Astrocyte (in vitro differentiated cells and primary cell): ENCODE data around the gene CTBP2. TPM values are rescaled to one million over a fixed set of nuclear protein-coding genes. Genes with fewer than 3 reads are reported as not detected.

ENCODE experiments used
- DNase-seq: peaks from one replicate; pipeline ENCODE4 v3.0.0-alpha.2; 2010; ENCODE audit warnings: low read depth
- FAIRE-seq: peaks from 2 replicates; lab custom pipeline; 2011; peaks lifted over from hg19 to GRCh38; lab: Jason Lieb, UNC
- H2AFZ ChIP-seq: 2 replicates; pipeline ENCODE4 v1.6.0; 2012; ENCODE audit warnings: low read depth, low read length, inconsistent platforms
- H3K27ac ChIP-seq: 2 replicates; pipeline ENCODE4 v1.5.1; 2011; ENCODE audit warnings: low read depth, low read length, inconsistent platforms
- H3K27me3 ChIP-seq: 2 replicates; pipeline ENCODE4 v1.6.0; 2011; ENCODE audit warnings: low read length, inconsistent platforms; ENCODE audit not compliant: insufficient read depth
- H3K36me3 ChIP-seq: 2 replicates; pipeline ENCODE4 v1.5.1; 2011; ENCODE audit warnings: low read length, inconsistent platforms; ENCODE audit not compliant: insufficient read depth
- H3K4me1 ChIP-seq: 2 replicates; pipeline ENCODE4 v1.5.1; 2011; ENCODE audit warnings: low read length, inconsistent platforms; ENCODE audit not compliant: insufficient read depth
- H3K4me2 ChIP-seq: 2 replicates; pipeline ENCODE4 v1.6.0; 2012; ENCODE audit warnings: low read length, inconsistent platforms
- H3K4me3 ChIP-seq: 2 replicates; pipeline ENCODE4 v1.5.1; 2011; ENCODE audit warnings: low read depth, mild to moderate bottlenecking, low read length, inconsistent platforms; ENCODE audit not compliant: insufficient read depth
- H3K79me2 ChIP-seq: 2 replicates; pipeline ENCODE4 v1.6.0; 2012; ENCODE audit warnings: mild to moderate bottlenecking, low read length, inconsistent platforms; ENCODE audit not compliant: insufficient read depth
- H3K9ac ChIP-seq: 2 replicates; pipeline ENCODE4 v1.6.0; 2012; ENCODE audit warnings: mild to moderate bottlenecking, low read length, inconsistent platforms
- H3K9me3 ChIP-seq: 2 replicates; pipeline ENCODE4 v1.5.1; 2012; ENCODE audit warnings: low read depth, mild to moderate bottlenecking, low read length, inconsistent platforms; ENCODE audit not compliant: insufficient read depth
- H4K20me1 ChIP-seq: 2 replicates; pipeline ENCODE4 v1.6.0; 2012; ENCODE audit warnings: low read length, inconsistent platforms; ENCODE audit not compliant: insufficient read depth
- H3K27ac Mint-ChIP-seq: one replicate; pipeline ENCODE4 v1.8.0; 2021; ENCODE audit warnings: mild to moderate bottlenecking, mixed read lengths; ENCODE audit not compliant: unreplicated experiment
- H3K27me3 Mint-ChIP-seq: one replicate; pipeline ENCODE4 v1.8.0; 2021; ENCODE audit warnings: low read depth, mixed read lengths; ENCODE audit not compliant: unreplicated experiment
- H3K36me3 Mint-ChIP-seq: one replicate; pipeline ENCODE4 v1.8.0; 2021; ENCODE audit warnings: low read depth, mixed read lengths; ENCODE audit not compliant: unreplicated experiment
- H3K4me1 Mint-ChIP-seq: one replicate; pipeline ENCODE4 v1.8.0; 2021; ENCODE audit warnings: low read depth, mixed read lengths; ENCODE audit not compliant: unreplicated experiment
- H3K4me3 Mint-ChIP-seq: one replicate; pipeline ENCODE4 v1.8.0; 2021; ENCODE audit warnings: mild to moderate bottlenecking, moderate library complexity, mixed read lengths; ENCODE audit not compliant: unreplicated experiment
- H3K9me3 Mint-ChIP-seq: one replicate; pipeline ENCODE4 v1.8.0; 2021; ENCODE audit warnings: mild to moderate bottlenecking, mixed read lengths; ENCODE audit not compliant: unreplicated experiment
- EZH2 ChIP-seq: IDR thresholded peaks from 2 replicates; pipeline ENCODE4 v1.6.1; 2012; ENCODE audit warnings: mild to moderate bottlenecking, low read length, inconsistent platforms; ENCODE audit not compliant: insufficient read depth
- total RNA-seq: library from RNA; stranded (reverse); gene quantifications from 2 replicates; pipeline ENCODE4 v1.2.1, GENCODE V29; 2021
- TF ChIP-seq, protein P1 (sequence below): IDR thresholded peaks from 2 replicates; pipeline ENCODE4 v1.5.1; 2011; ENCODE audit warnings: low read depth, mild to moderate bottlenecking, inconsistent platforms, low read length, moderate library complexity; ENCODE audit not compliant: insufficient read depth

CTBP2 gene
- total RNA-seq, 1 donor from 2014 or later = 109 TPM

DNA sequence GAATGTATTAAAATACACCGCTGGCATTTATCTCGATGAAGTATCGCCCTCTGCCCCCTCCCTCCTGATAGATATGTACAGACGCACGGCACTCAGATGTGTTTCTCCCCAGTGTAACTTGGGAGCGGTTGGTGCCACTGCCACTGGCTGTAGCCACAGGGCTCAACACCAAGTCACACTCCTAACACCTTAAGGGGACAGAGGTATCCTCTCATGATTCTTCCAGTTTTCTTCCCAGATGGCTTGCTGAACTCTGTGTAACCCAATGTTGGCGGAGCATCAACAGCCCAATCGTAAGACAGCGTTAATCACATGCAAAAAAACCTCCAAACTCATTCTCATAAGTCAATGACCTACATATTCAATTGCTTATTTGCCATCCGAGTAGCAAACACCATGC is 35.5 kb downstream of the CTBP2 start:
- Histone ChIP-seq H3K9me3 (no peaks in the 10 kb centered on the region), H3K27me3 (no peaks in the 10 kb centered on the region), H3K9ac (no peak overlapping the region), H3K4me2 (no peak overlapping the region), H3K27ac (no peak overlapping the region), H3K4me3 (no peak overlapping the region), H4K20me1 (peaks cover 98% of the 10 kb centered on the region), H3K4me1 (peaks cover 16% of the 10 kb centered on the region), H2AFZ (no peak overlapping the region), H3K79me2 (peaks cover 99% of the 10 kb centered on the region), H3K36me3 (no peaks in the 10 kb centered on the region)
- Mint-ChIP-seq H3K27me3 (no peaks in the 10 kb centered on the region), H3K27ac (no peak overlapping the region), H3K4me1 (peaks cover 27% of the 10 kb centered on the region), H3K9me3 (no peaks in the 10 kb centered on the region), H3K36me3 (peaks cover 16% of the 10 kb centered on the region), H3K4me3 (no peak overlapping the region)
- FAIRE-seq (no peak), DNase-seq (no peak)
- TF ChIP-seq, protein P1, sequence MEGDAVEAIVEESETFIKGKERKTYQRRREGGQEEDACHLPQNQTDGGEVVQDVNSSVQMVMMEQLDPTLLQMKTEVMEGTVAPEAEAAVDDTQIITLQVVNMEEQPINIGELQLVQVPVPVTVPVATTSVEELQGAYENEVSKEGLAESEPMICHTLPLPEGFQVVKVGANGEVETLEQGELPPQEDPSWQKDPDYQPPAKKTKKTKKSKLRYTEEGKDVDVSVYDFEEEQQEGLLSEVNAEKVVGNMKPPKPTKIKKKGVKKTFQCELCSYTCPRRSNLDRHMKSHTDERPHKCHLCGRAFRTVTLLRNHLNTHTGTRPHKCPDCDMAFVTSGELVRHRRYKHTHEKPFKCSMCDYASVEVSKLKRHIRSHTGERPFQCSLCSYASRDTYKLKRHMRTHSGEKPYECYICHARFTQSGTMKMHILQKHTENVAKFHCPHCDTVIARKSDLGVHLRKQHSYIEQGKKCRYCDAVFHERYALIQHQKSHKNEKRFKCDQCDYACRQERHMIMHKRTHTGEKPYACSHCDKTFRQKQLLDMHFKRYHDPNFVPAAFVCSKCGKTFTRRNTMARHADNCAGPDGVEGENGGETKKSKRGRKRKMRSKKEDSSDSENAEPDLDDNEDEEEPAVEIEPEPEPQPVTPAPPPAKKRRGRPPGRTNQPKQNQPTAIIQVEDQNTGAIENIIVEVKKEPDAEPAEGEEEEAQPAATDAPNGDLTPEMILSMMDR = no peak
- no peak for TF ChIP-seq EZH2

DNA sequence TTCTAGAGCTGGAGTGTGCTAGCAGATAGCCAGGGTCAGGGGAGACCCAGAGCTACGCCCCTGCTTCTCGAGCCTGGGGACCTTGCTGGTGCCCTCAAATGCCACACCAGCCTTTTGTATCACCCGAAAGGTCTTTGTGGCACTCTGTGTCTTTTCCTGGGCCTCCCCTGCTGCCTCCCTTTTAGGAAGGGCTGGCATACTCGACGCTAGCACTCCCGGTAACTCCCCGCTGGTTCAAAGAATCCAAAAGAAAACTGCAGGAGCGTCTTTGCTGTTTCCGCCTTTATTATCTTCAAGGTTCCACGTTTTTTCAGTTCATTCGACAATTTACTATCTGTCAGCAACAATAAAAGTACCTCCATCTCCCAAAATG is 36.3 kb downstream of the CTBP2 start:
- no peaks in the 10 kb centered on the region for H3K27me3 ChIP-seq
- peak overlapping the region; percentile 83 for H3K4me2 ChIP-seq
- Mint-ChIP-seq H3K4me1 (peaks cover 32% of the 10 kb centered on the region), H3K36me3 (peaks cover 12% of the 10 kb centered on the region), H3K9me3 (no peaks in the 10 kb centered on the region), H3K27me3 (no peaks in the 10 kb centered on the region), H3K4me3 (no peak overlapping the region), H3K27ac (no peak overlapping the region)
- H3K27ac ChIP-seq = peak overlapping the region; percentile 74
- no peaks in the 10 kb centered on the region for H3K9me3 ChIP-seq
- peaks cover 100% of the 10 kb centered on the region for H3K79me2 ChIP-seq
- H4K20me1 ChIP-seq = peaks cover 98% of the 10 kb centered on the region
- peak overlapping the region; percentile 21 for H3K4me3 ChIP-seq
- no peak for DNase-seq
- peaks cover 16% of the 10 kb centered on the region for H3K4me1 ChIP-seq
- TF ChIP-seq EZH2 = no peak
- TF ChIP-seq, protein P1 = no peak
- peak overlapping the region; percentile 14 for H2AFZ ChIP-seq
- no peaks in the 10 kb centered on the region for H3K36me3 ChIP-seq
- peak overlapping the region; percentile 69 for H3K9ac ChIP-seq
- no peak for FAIRE-seq

DNA sequence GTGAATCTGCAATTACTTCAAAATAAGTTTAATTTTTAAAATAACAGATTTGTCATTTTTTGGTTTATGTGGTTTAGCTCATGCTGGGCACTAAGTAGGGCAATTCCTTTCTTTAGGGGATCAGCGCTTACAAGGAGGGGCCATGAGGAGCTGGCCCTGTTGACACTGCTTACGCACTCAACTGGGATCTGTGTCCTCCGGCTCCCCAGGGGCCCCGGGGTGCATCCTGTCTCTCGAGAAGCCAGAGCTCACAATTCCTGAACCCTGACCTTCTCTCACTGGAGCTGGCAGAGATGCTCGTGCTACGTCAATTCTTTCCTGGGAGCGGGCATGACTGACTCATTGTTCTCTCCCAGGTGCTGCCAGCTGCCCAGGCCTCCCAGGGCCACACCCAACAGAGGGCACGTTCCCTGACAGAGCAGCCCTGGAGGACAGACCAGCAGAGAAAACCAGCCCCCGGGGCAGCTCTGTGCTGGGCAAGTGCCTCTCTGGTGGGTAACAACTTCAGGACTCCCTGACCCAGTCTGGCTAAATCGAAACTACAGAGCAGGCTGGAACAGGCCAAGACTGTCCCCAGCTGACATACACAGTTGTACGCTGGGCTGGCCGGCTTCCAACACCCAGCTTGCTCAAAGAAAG is 36.8 kb downstream of the CTBP2 start:
- H4K20me1 ChIP-seq = peaks cover 98% of the 10 kb centered on the region
- no peaks in the 10 kb centered on the region for H3K9me3 ChIP-seq
- H3K36me3 ChIP-seq = no peaks in the 10 kb centered on the region
- H2AFZ ChIP-seq = peak overlapping the region; percentile 14
- peaks cover 16% of the 10 kb centered on the region for H3K4me1 ChIP-seq
- H3K9me3 Mint-ChIP-seq = no peaks in the 10 kb centered on the region
- H3K27me3 Mint-ChIP-seq = no peaks in the 10 kb centered on the region
- no peak overlapping the region for H3K27ac Mint-ChIP-seq
- DNase-seq (peak; percentile 72), FAIRE-seq (no peak)
- peak overlapping the region; percentile 74 for H3K27ac ChIP-seq
- peak overlapping the region; percentile 69 for H3K9ac ChIP-seq
- no peak overlapping the region for H3K4me3 Mint-ChIP-seq
- H3K4me3 ChIP-seq = peak overlapping the region; percentile 21
- H3K36me3 Mint-ChIP-seq = peaks cover 12% of the 10 kb centered on the region
- H3K79me2 ChIP-seq = peaks cover 100% of the 10 kb centered on the region
- peak overlapping the region; percentile 83 for H3K4me2 ChIP-seq
- H3K27me3 ChIP-seq = no peaks in the 10 kb centered on the region
- peaks cover 36% of the 10 kb centered on the region for H3K4me1 Mint-ChIP-seq
- TF ChIP-seq, protein P1 = no peak
- no peak for TF ChIP-seq EZH2
